ENCODE results near the gene RAD1.
A peak's percentile ranks its signal among the peaks of the same experiment; 100 is the strongest.
"Not testable (repeated sequence)": the region's sequence is repeated elsewhere in the genome, so short reads cannot be mapped to it uniquely, and the experiment has no call there.

The RAD1 gene

GRCh38 chr5:34924462-34924765 lies 9.1 kb upstream of the RAD1 start:
- Histone ChIP-seq H3K9me3 (ENCODE audit: low read length) (no peaks in the 10 kb centered on the region), H3K9ac (ENCODE audit: low read length) (no peak overlapping the region), H3F3A (ENCODE audit: insufficient read depth, low read length) (no peaks in the 10 kb centered on the region), H2AFZ (ENCODE audit: low read length) (no peak overlapping the region), H3K36me3 (ENCODE audit: insufficient read depth, low read length) (peaks cover 83% of the 10 kb centered on the region), H3K27me3 (ENCODE audit: insufficient read depth, low read length) (no peaks in the 10 kb centered on the region), H4K20me1 (ENCODE audit: insufficient read depth, low read length) (no peaks in the 10 kb centered on the region), H3K4me1 (ENCODE audit: insufficient read depth, low read length, severe bottlenecking) (peaks cover 9% of the 10 kb centered on the region), H3K4me3 (ENCODE audit: low read depth, low read length, poor library complexity, severe bottlenecking) (no peak overlapping the region), H3K27ac (ENCODE audit: low read depth, low read length, poor library complexity, severe bottlenecking) (no peak overlapping the region), H3K9me2 (ENCODE audit: low read depth, low read length) (no peaks in the 10 kb centered on the region), H3K79me2 (ENCODE audit: insufficient read depth, low read length) (peaks cover 11% of the 10 kb centered on the region), H3K4me2 (ENCODE audit: low read length) (no peak overlapping the region)
- TF ChIP-seq EZH2 (IDR thresholded peaks at IDR 0.05; ENCODE audit: borderline replicate concordance, low read length) = no peak
- TF ChIP-seq, protein P1, sequence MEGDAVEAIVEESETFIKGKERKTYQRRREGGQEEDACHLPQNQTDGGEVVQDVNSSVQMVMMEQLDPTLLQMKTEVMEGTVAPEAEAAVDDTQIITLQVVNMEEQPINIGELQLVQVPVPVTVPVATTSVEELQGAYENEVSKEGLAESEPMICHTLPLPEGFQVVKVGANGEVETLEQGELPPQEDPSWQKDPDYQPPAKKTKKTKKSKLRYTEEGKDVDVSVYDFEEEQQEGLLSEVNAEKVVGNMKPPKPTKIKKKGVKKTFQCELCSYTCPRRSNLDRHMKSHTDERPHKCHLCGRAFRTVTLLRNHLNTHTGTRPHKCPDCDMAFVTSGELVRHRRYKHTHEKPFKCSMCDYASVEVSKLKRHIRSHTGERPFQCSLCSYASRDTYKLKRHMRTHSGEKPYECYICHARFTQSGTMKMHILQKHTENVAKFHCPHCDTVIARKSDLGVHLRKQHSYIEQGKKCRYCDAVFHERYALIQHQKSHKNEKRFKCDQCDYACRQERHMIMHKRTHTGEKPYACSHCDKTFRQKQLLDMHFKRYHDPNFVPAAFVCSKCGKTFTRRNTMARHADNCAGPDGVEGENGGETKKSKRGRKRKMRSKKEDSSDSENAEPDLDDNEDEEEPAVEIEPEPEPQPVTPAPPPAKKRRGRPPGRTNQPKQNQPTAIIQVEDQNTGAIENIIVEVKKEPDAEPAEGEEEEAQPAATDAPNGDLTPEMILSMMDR (IDR thresholded peaks at IDR 0.05; ENCODE audit: low read length) = no peak

DNA sequence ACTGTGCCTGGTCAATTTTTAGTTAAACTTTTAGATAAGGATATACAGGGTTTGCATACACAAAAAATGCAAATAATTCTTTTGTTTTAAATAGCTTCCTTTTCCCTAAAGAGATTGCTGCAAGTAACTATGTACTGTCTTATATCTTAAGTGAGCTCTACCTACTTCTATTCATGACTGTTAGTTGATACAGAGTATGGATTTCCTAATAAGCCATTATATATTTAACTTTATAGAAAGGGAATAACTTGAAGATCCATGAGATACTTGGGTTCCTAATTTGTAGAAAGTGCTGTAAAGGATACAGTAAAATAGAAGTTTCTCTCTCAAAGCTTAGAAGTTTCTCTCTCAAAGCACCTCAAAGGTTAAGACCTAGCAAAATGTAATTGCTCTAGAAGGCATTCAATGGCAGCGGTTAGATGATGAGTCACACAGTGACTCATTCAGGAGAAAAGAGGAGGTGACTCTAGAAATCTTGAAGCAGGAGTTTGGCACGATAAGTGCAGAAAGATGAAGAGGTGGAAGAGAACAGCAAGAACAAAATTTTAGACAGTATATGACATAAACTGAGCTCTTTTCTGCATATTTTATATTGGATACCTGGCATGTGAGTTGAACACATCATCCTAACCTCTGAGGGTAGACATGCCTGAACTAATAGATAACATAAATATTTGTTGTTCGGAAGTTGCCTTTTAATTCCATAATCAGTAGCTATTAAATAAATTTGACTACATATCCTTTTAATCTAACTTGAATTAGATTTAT lies 8.6 kb upstream of the RAD1 start:
- Histone ChIP-seq H3K36me3 (ENCODE audit: insufficient read depth, low read length) (peaks cover 85% of the 10 kb centered on the region), H3K27me3 (ENCODE audit: insufficient read depth, low read length) (no peaks in the 10 kb centered on the region), H2AFZ (ENCODE audit: low read length) (no peak overlapping the region), H3K27ac (ENCODE audit: low read depth, low read length, poor library complexity, severe bottlenecking) (no peak overlapping the region), H3K9ac (ENCODE audit: low read length) (no peak overlapping the region), H3K4me3 (ENCODE audit: low read depth, low read length, poor library complexity, severe bottlenecking) (no peak overlapping the region), H3K79me2 (ENCODE audit: insufficient read depth, low read length) (peaks cover 16% of the 10 kb centered on the region), H3K4me2 (ENCODE audit: low read length) (no peak overlapping the region), H3K9me2 (ENCODE audit: low read depth, low read length) (no peaks in the 10 kb centered on the region), H3K4me1 (ENCODE audit: insufficient read depth, low read length, severe bottlenecking) (peaks cover 8% of the 10 kb centered on the region), H3F3A (ENCODE audit: insufficient read depth, low read length) (no peaks in the 10 kb centered on the region), H4K20me1 (ENCODE audit: insufficient read depth, low read length) (no peaks in the 10 kb centered on the region), H3K9me3 (ENCODE audit: low read length) (no peaks in the 10 kb centered on the region)
- TF ChIP-seq EZH2 (IDR thresholded peaks at IDR 0.05; ENCODE audit: borderline replicate concordance, low read length) = no peak
- TF ChIP-seq, protein P1 (IDR thresholded peaks at IDR 0.05; ENCODE audit: low read length) = no peak

GRCh38 chr5:34923256-34923655 lies 8.0 kb upstream of the RAD1 start:
- not testable (repeated sequence) for H3K4me3 ChIP-seq (ENCODE audit: low read depth, low read length, poor library complexity, severe bottlenecking); H3F3A ChIP-seq (ENCODE audit: insufficient read depth, low read length); H3K27me3 ChIP-seq (ENCODE audit: insufficient read depth, low read length); H3K9me2 ChIP-seq (ENCODE audit: low read depth, low read length); H3K9ac ChIP-seq (ENCODE audit: low read length); H3K4me1 ChIP-seq (ENCODE audit: insufficient read depth, low read length, severe bottlenecking); H3K9me3 ChIP-seq (ENCODE audit: low read length); H3K27ac ChIP-seq (ENCODE audit: low read depth, low read length, poor library complexity, severe bottlenecking); H3K4me2 ChIP-seq (ENCODE audit: low read length); H4K20me1 ChIP-seq (ENCODE audit: insufficient read depth, low read length); H2AFZ ChIP-seq (ENCODE audit: low read length)
- peaks cover 88% of the 10 kb centered on the region for H3K36me3 ChIP-seq (ENCODE audit: insufficient read depth, low read length)
- peaks cover 22% of the 10 kb centered on the region for H3K79me2 ChIP-seq (ENCODE audit: insufficient read depth, low read length)

- Histone ChIP-seq H3K79me2 (ENCODE audit: insufficient read depth, low read length) (peaks cover 59% of the 10 kb centered on the region), H3K27ac (ENCODE audit: low read depth, low read length, poor library complexity, severe bottlenecking) (no peak overlapping the region), H3F3A (ENCODE audit: insufficient read depth, low read length) (no peaks in the 10 kb centered on the region), H3K9me2 (ENCODE audit: low read depth, low read length) (no peaks in the 10 kb centered on the region), H3K27me3 (ENCODE audit: insufficient read depth, low read length) (no peaks in the 10 kb centered on the region), H2AFZ (ENCODE audit: low read length) (no peak overlapping the region), H3K4me3 (ENCODE audit: low read depth, low read length, poor library complexity, severe bottlenecking) (no peak overlapping the region), H3K9ac (ENCODE audit: low read length) (no peak overlapping the region), H3K4me2 (ENCODE audit: low read length) (no peak overlapping the region), H3K36me3 (ENCODE audit: insufficient read depth, low read length) (peaks cover 60% of the 10 kb centered on the region), H3K9me3 (ENCODE audit: low read length) (no peaks in the 10 kb centered on the region), H3K4me1 (ENCODE audit: insufficient read depth, low read length, severe bottlenecking) (peaks cover 21% of the 10 kb centered on the region), H4K20me1 (ENCODE audit: insufficient read depth, low read length) (no peaks in the 10 kb centered on the region)
- TF ChIP-seq EZH2 (IDR thresholded peaks at IDR 0.05; ENCODE audit: borderline replicate concordance, low read length) = no peak
- TF ChIP-seq, protein P1 (IDR thresholded peaks at IDR 0.05; ENCODE audit: low read length) = peak; percentile 19
These were observed 3.8 kb upstream of the RAD1 start for GRCh38 chr5:34919077-34919476.

Data from OCI-LY1 (cell line).